ENCODE results near the gene DTNB. TPM values are rescaled to one million over a fixed set of nuclear protein-coding genes. Genes with fewer than 3 reads are reported as not detected.

The DTNB gene
- total and polyA plus RNA-seq, 2 of the 4 experiments (the other 2 are of a cell fraction) = 3.8 to 5.3 TPM

DNA sequence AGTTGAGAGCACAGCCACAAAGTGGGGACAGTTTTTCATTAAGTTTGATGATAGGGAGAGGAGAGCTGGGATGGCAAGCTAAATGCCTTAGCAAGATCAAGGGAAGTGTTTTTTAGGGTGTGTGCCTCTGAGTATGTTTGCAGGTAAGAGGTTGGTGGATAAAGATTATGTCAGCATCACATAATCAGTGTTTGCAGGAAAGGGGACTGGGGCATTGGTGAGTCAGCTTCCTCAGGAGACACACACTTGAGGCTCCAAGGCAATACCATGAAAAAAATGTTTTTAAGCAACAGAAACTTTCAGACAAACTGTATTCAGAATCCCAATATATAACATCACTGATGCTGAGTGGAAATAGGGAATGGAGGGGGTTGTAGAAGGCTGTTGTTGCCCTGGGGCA, 25.4 kb upstream of the DTNB start:
- Histone ChIP-seq H4K5ac (ENCODE audit: low read depth, low read length) (no peak overlapping the region), H4K8ac (ENCODE audit: low read depth in 2 of 2, low read length in 2 of 2) (no peak overlapping the region), H3K18ac (ENCODE audit: low read depth, low read length) (no peak overlapping the region), H3K23ac (ENCODE audit: low read depth, low read length) (no peak overlapping the region), H3K4ac (ENCODE audit: low read depth, low read length) (no peak overlapping the region), H4K20me1 (ENCODE audit: insufficient read depth, low read length) (no peaks in the 10 kb centered on the region), H3K4me3 (ENCODE audit: insufficient read depth, low read depth, low read length) (no peak overlapping the region), H3K14ac (replicated peaks; ENCODE audit: low read depth, low read length) (no peak overlapping the region), H3K27me3 (ENCODE audit: control insufficient read depth, insufficient read depth, low read length) (peaks cover 14% of the 10 kb centered on the region), H2BK15ac (ENCODE audit: low read depth, low read length) (no peak overlapping the region), H3K27ac (ENCODE audit: insufficient read depth, low read length) (no peak overlapping the region), H2BK5ac (ENCODE audit: low read depth, low read length, poor library complexity, severe bottlenecking) (no peak overlapping the region), H4K91ac (ENCODE audit: insufficient read depth, low read depth, low read length) (no peak overlapping the region), H3K4me2 (ENCODE audit: low read depth, low read length) (no peak overlapping the region), H3K79me1 (ENCODE audit: low read depth in 1 of 2, low read length in 2 of 2) (no peaks in the 10 kb centered on the region), H2AFZ (replicated peaks; ENCODE audit: low read length, poor library complexity) (no peak overlapping the region), H3K36me3 (ENCODE audit: control insufficient read depth, insufficient read depth, low read length) (no peaks in the 10 kb centered on the region), H2BK120ac (ENCODE audit: low read depth, low read length) (no peak overlapping the region), H2AK5ac (ENCODE audit: low read depth, low read length) (no peak overlapping the region), H3K9me3 (ENCODE audit: control insufficient read depth, insufficient read depth, low read length) (no peaks in the 10 kb centered on the region), H3K9me1 (ENCODE audit: insufficient read depth, low read length) (no peaks in the 10 kb centered on the region), H3K4me1 (ENCODE audit: control insufficient read depth, insufficient read depth, low read length) (no peaks in the 10 kb centered on the region), H3K9ac (ENCODE audit: low read depth, low read length) (no peak overlapping the region), H2AK9ac (replicated peaks; ENCODE audit: low read depth, low read length, poor library complexity) (no peak overlapping the region), H3K56ac (ENCODE audit: extremely low read depth, insufficient read depth, low read length) (no peak overlapping the region), H2BK20ac (ENCODE audit: low read depth, low read length) (no peak overlapping the region)
- POLR2A ChIA-PET (ENCODE audit: unreplicated experiment) = no interaction called here
- ATAC-seq (ENCODE audit: low read depth) = no peak
- intact Hi-C loops (cut with micrococcal nuclease) = no loop called here
- DNase-seq = peak; percentile 36
- dilution Hi-C loops (cut with HindIII; ENCODE audit: low sequenced_read_pairs, unreplicated experiment) = no loop called here
- BruUV-seq (replicated peaks) = no TSS peak
- TF ChIP-seq MAZ (IDR thresholded peaks at IDR 0.05; ENCODE audit: borderline replicate concordance, low read depth, low read length) = no peak
- CTCF ChIA-PET = interaction anchor here (0.6 to 2.1 kb wide), 3 partner anchors 10 to 92 kb away, joined by 4 to 10 read pairs (median 4); no protein-coding TSS in a partner anchor
- in situ Hi-C loops (cut with MboI; ENCODE audit: low sequenced_read_pairs) = no loop called here
